Muscle layer of duodenum (tissue), 2 donors: Measurements from ENCODE around the gene DPYSL4.
"Not testable (repeated sequence)": the region's sequence is repeated elsewhere in the genome, so short reads cannot be mapped to it uniquely, and the experiment has no call there.

ENCODE experiments used
- H3K27ac ChIP-seq: one replicate; pipeline ENCODE4 v1.7.0; 2013; ENCODE audit warnings: mild to moderate bottlenecking, low read length
- H3K27me3 ChIP-seq: one replicate; pipeline ENCODE4 v1.7.0; 2013; ENCODE audit warnings: low read depth, mild to moderate bottlenecking, control low read depth, low read length
- H3K36me3 ChIP-seq, 2 donors: one replicate each; pipeline ENCODE4 v1.7.0; 2013; ENCODE audit warnings: low read length in 2 of 2, control low read depth in 1 of 2, mild to moderate bottlenecking in 1 of 2; ENCODE audit not compliant: insufficient read depth in 2 of 2, control insufficient read depth in 1 of 2
- H3K4me1 ChIP-seq, 2 donors: one replicate each; pipeline ENCODE4 v1.7.0; 2013; ENCODE audit warnings: low read length in 2 of 2, mild to moderate bottlenecking in 2 of 2, control low read depth in 1 of 2, moderate library complexity in 1 of 2; ENCODE audit not compliant: insufficient read depth in 2 of 2, control insufficient read depth in 1 of 2
- H3K4me3 ChIP-seq, 2 donors: one replicate each; pipeline ENCODE4 v1.7.0; 2013; ENCODE audit warnings: low read length in 2 of 2, low read depth in 1 of 2, mild to moderate bottlenecking in 1 of 2
- H3K9me3 ChIP-seq, 2 donors: one replicate each; pipeline ENCODE4 v1.7.0; 2013; ENCODE audit warnings: low read length in 2 of 2, control low read depth in 1 of 2, mild to moderate bottlenecking in 1 of 2; ENCODE audit not compliant: control insufficient read depth in 1 of 2
- donor health status: healthy.

The DPYSL4 gene

DNA sequence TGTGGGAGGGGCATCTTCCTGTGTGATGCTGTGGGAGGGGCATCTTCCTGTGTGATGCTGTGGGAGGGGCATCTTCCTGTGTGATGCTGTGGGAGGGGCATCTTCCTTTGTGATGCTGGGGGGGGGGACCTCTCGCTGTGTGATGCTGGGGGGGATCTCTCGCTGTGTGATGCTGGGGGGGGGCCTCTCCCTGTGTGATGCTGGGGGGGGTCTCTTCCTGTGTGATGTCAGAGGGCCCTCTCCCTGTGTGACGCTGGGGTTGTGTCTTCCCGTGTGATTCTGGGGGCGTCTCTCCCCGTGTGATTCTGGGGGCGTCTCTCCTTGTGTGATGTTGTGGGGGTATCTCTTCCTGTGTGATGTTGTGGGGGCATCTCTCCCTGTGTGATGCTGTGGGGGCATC lies 27.9 kb upstream of the DPYSL4 start:
- Histone ChIP-seq H3K4me3 (no peak overlapping the region), H3K4me1 (peaks cover 0 to 16% of the 10 kb centered on the region in 2 donors), H3K36me3 (peaks cover 0 to 4% of the 10 kb centered on the region in 2 donors), H3K27me3 (no peaks in the 10 kb centered on the region), H3K27ac (no peak overlapping the region), H3K9me3 (no peaks in the 10 kb centered on the region)

DNA sequence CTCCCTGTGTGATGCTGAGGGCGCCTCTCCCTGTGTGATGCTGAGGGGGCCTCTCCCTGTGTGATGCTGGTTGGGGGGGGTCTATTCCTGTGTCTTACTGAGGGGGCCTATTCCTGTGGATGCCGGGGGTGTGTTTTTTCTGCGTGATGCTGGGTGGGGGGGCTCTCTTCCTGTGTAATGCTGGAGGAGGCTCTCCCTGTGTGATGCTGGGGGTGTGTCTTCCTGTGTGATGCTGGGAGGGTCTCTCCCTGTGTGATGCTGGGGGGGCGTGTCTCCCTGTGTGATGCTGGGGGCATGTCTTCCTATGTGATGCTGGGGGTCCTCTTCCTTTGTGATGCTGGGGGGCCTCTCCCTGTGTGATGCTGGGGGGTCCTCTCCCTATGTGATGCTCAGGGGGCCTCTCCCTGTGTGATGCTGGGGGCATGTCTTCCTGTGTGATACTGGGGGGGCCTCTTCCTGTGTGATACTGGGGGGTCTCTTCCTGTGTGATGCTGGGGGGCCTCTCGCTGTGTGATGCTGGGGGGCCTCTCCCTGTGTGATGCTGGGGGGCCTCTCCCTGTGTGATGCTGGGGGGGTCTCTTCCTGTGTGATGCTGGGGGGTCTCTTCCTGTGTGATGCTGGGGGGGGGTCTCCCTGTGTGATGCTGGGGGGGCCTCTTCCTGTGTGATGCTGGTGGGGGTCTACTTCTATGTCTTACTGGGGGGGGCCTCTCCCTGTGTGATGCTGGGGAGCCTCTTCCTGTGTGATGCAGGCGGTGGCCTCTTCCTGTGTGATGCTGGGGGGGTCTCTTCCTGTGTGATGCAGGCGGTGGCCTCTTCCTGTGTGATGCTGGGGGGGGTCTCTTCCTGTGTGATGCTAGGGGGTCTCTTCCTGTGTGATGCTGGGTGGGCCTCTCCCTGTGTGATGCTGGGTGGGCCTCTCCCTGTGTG lies 27.2 kb upstream of the DPYSL4 start:
- not testable (repeated sequence) for H3K27ac ChIP-seq, H3K27me3 ChIP-seq, H3K9me3 ChIP-seq, H3K4me3 ChIP-seq, H3K36me3 ChIP-seq
- H3K4me1 ChIP-seq = peaks cover 0 to 16% of the 10 kb centered on the region in 2 donors

DNA sequence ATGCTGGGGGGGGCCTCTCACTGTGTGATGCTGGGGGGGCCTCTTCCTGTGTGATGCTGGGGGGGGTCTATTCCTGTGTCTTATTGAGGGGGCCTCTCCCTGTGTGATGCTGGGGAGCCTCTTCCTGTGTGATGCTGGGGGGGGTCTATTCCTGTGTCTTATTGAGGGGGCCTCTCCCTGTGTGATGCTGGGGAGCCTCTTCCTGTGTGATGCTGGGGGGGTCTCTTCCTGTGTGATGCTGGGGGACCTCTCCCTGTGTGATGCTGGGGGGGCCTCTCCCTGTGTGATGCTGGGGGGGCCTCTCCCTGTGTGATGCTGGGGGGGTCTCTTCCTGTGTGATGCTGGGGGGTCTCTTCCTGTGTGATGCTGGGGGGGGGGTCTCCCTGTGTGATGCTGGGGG lies 26.5 kb upstream of the DPYSL4 start:
- H3K4me1 ChIP-seq = peaks cover 0 to 16% of the 10 kb centered on the region in 2 donors
- H3K9me3 ChIP-seq, H3K27me3 ChIP-seq, H3K27ac ChIP-seq, H3K36me3 ChIP-seq, H3K4me3 ChIP-seq: not testable (repeated sequence)

DNA sequence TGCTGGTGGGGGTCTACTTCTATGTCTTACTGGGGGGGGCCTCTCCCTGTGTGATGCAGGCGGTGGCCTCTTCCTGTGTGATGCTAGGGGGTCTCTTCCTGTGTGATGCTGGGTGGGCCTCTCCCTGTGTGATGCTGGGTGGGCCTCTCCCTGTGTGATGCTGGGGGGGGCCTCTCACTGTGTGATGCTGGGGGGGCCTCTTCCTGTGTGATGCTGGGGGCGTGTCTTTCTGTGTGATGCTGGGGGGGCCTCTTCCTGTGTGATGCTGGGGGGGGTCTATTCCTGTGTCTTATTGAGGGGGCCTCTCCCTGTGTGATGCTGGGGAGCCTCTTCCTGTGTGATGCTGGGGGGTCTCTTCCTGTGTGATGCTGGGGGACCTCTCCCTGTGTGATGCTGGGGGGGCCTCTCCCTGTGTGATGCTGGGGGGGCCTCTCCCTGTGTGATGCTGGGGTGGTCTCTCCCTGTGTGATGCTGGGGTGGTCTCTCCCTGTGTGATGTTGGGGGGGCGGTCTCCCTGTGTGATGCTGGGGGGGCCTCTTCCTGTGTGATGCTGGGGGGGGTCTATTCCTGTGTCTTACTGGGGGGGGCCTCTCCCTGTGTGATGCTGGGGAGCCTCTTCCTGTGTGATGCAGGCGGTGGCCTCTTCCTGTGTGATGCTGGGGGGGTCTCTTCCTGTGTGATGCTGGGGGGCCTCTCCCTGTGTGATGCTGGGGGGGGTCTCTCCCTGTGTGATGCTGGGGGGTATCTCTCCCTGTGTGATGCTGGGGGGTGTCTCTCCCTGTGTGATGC lies 25.7 kb upstream of the DPYSL4 start:
- peaks cover 0 to 16% of the 10 kb centered on the region in 2 donors for H3K4me1 ChIP-seq

DNA sequence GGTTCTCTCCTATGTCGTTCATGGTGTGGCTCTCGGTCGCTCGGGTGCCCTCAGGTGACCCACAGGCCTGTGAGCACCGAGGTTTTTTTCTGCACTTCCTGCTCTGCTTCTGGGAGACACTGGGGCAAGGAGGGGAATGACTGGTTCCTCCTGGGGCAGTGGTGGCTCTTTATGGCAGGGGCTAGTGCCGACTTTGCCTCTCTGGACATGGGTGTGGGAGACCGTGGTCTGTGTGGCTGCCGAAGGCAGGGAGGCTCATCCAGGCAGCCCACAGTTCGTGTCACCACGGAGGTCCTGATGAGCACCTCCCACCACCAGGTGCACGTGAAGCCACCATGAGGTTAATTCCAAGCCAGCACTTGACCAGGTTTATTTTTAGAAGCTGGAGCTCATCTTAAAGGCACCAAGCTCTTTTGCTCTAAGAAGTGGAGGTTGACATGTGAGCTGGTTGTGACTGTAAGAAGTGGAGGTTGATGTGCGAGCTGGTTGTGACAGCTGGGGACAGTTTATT lies 24.7 kb upstream of the DPYSL4 start:
- no peak overlapping the region for H3K4me3 ChIP-seq
- no peaks in the 10 kb centered on the region for H3K36me3 ChIP-seq
- H3K27me3 ChIP-seq = no peaks in the 10 kb centered on the region
- H3K9me3 ChIP-seq = no peaks in the 10 kb centered on the region
- no peak overlapping the region for H3K27ac ChIP-seq
- peaks cover 0 to 16% of the 10 kb centered on the region in 2 donors for H3K4me1 ChIP-seq

More for the DNA sequence above, 25.7 kb upstream of the DPYSL4 start:
- not testable (repeated sequence) for H3K4me3 ChIP-seq, H3K9me3 ChIP-seq, H3K36me3 ChIP-seq, H3K27me3 ChIP-seq, H3K27ac ChIP-seq

DNA sequence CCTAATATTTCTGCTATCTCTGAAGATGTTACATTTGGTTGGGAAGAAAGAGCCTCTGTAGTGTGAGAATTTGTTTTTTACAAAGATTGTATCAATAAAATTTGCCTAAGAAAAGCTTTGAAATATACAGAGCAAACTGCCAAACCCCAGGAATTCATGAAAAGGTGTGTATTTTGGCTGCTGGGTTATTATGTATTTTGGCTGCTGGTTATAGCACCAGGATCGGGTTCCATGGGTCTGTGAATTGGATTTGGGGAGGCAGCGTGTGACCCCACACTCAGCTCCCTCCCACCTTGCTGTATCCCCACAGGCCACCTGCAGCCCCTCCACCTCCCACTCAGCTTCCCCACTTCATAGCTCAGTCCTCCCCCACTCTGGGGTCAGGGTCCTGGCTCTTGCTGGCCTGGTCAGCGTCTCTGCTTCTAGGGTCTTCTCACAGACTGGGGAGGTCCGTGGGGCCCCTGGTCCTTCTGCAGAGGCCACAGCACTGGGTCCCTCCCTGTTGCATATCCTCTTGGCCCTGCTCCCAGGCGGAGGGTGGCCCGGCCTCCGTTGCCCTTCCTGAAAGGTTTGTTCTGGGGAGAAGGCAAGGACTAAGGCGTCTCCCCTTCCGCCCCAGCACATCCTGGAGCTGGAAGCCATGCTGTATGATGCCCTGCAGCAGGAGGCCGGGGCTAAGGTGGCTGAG lies 24.0 kb upstream of the DPYSL4 start:
- Histone ChIP-seq H3K4me1 (peaks cover 0 to 16% of the 10 kb centered on the region in 2 donors), H3K27ac (no peak overlapping the region), H3K36me3 (no peaks in the 10 kb centered on the region), H3K4me3 (no peak overlapping the region), H3K9me3 (no peaks in the 10 kb centered on the region), H3K27me3 (no peaks in the 10 kb centered on the region)

DNA sequence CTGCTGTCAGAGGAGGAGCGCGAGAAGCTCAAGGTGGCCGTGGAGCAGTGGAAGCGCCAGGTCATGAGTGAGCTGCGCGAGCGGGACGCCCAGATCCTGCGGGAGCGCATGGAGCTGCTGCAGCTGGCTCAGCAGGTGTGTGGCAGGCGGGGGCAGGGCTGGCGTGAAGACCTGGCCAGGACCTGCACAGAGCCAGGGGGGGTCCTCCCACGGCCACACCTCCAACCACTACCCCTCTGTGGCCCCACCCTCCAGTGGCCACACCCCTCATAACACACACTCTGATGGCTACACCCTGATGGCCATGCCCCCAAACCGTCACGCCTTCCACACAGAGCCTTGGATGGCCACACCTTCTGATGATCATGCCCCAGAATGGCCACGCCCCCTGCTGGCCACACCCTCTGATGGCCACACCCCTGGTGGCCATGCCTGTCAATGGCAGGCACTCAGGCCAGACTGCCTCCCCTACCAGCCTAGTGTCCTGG lies 23.4 kb upstream of the DPYSL4 start:
- H3K27me3 ChIP-seq = no peaks in the 10 kb centered on the region
- H3K4me1 ChIP-seq = peaks cover 0 to 16% of the 10 kb centered on the region in 2 donors
- no peak overlapping the region for H3K4me3 ChIP-seq
- no peak overlapping the region for H3K27ac ChIP-seq
- peaks cover 0 to 3% of the 10 kb centered on the region in 2 donors for H3K36me3 ChIP-seq
- no peaks in the 10 kb centered on the region for H3K9me3 ChIP-seq

DNA sequence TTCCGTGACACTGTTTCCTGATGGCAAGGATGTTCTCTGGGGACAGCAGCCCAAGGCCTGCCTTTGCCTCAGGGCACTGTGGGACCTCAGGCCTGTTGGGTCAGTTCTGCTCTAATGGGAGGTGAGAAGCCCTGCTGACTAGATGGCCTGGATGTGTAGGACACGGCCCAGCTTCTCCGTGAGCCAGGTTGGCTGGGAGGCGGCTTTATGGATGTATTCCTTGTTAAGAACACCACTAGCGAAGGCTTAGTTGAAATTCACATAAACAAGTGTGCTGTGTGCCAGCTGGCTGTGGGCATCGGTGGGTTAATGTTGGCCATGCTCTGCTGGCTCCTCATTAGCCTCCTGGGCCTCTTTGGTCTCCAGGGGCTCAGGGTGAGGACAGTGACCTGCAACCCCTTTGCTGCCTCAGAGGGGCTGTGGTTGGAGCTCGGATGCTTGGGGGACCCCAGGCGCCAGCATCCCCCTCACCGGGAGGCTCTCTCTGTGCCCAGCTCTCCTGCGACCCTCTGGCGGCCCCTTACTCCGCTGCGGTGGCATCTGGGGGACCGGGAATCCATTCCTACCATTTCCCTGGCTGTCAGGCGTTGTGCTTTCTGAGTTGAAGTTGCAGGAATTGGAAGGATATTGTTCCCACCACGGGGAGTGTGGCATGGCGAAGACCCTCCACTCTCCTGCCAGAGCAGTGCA lies 22.8 kb upstream of the DPYSL4 start:
- peaks cover 0 to 3% of the 10 kb centered on the region in 2 donors for H3K36me3 ChIP-seq
- no peak overlapping the region for H3K27ac ChIP-seq
- H3K27me3 ChIP-seq = no peaks in the 10 kb centered on the region
- H3K4me3 ChIP-seq = no peak overlapping the region
- peaks cover 0 to 16% of the 10 kb centered on the region in 2 donors for H3K4me1 ChIP-seq
- H3K9me3 ChIP-seq = no peaks in the 10 kb centered on the region

DNA sequence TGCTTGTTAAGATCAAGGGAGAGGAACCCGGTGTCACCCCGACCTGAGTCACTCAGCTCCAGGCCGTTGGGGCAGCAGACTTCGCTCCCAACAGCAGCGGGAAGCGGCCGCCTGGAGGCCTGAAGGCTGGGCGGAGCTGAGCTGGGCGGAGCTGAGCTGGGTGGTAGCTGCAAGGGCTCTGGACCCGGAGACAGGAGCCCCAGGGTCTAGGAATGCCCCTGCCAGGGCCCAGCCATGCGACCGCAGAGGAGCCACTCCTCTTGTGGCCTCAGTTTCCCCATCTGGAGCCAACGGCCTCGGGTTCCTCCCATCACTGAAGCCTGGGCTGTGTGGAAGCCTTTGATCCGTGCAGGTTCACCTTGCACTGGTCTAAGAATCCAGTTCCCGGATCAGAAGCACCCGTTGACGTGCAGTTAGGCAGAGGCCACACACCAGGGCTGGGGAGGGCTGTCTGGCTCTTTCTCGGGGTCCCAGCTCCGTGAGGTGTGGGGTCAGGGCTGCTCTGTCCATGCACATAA lies 21.9 kb upstream of the DPYSL4 start:
- H3K4me1 ChIP-seq = peaks cover 0 to 16% of the 10 kb centered on the region in 2 donors
- no peaks in the 10 kb centered on the region for H3K27me3 ChIP-seq
- no peak overlapping the region for H3K4me3 ChIP-seq
- H3K36me3 ChIP-seq = peaks cover 0 to 3% of the 10 kb centered on the region in 2 donors
- H3K27ac ChIP-seq = no peak overlapping the region
- no peaks in the 10 kb centered on the region for H3K9me3 ChIP-seq

DNA sequence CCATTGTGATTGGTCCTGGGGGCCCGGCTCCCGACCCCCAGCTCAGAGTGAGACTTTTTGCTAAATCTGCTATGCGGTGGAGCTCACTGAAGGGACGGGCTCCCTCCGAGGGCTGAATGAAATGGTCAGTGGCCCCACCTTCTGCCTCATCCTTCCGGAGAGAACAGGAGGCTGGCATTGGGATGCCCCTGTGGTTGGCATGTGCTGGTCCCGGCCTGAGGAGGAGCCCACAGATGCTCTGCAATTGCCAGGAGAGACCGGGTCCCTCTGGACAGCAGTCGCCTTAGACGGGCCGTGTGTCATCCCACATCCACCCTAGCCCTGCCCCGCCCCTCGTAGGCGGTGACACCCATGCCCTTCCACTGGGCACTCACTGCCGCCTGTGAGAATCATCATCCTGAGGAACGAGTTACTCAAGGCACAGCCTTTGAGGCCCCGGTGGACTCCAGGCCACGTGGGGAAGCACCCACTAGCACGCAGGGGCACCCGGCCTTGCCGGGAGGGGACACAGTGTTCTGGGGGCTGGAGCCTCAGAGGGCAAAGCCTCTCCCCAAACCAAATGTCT lies 21.2 kb upstream of the DPYSL4 start:
- Histone ChIP-seq H3K27ac (no peak overlapping the region), H3K4me1 (peaks cover 0 to 16% of the 10 kb centered on the region in 2 donors), H3K36me3 (peaks cover 0 to 7% of the 10 kb centered on the region in 2 donors), H3K27me3 (no peaks in the 10 kb centered on the region), H3K9me3 (no peaks in the 10 kb centered on the region), H3K4me3 (no peak overlapping the region)
